ENCODE results near the gene IL12RB1. TPM values are rescaled to one million over a fixed set of nuclear protein-coding genes. Genes with fewer than 3 reads are reported as not detected.

Gene IL12RB1
- total RNA-seq (ENCODE audit: insufficient read depth, low replicate concordance) = 0.72 TPM

DNA sequence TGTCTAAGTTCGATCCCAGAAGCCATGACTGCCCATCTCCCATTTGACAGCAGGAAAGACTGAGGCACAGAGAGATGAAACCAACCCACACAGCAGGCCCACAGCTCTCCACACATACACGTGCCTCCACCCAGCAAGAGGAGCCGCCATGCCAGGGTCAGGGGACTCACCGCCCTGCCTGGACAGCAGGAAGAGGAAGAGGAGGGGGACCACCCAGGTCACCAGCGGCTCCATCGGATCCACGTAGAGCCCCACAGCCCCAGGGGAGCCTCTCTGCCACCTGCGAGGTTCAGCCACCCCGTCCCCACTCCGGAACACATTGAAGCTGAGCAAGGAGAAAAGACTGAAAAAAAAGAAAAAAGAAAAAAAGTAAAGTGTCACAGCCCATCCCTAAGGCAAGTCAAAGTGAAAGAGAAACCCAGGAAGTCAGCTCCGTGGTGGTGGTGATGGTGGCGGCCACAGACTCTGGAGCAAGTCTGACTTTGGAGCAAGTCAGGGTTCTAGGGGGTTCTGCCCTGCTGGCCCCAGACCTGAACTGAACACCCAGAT is at the start of gene IL12RB1:
IL12RB1 (minus strand) TSS at position 345 of the 549 bp plus-strand sequence; CDS start at position 234, 111 bp downstream.
- DNase-seq (ENCODE audit: low spot score) = no peak

GRCh38 chr19:18135712-18136584 is 49.2 kb upstream of the IL12RB1 start:
- DNase-seq (ENCODE audit: low spot score) = no peak

GRCh38 chr19:18131841-18132596 is 45.3 kb upstream of the IL12RB1 start:
- DNase-seq (ENCODE audit: low spot score) = no peak

DNA sequence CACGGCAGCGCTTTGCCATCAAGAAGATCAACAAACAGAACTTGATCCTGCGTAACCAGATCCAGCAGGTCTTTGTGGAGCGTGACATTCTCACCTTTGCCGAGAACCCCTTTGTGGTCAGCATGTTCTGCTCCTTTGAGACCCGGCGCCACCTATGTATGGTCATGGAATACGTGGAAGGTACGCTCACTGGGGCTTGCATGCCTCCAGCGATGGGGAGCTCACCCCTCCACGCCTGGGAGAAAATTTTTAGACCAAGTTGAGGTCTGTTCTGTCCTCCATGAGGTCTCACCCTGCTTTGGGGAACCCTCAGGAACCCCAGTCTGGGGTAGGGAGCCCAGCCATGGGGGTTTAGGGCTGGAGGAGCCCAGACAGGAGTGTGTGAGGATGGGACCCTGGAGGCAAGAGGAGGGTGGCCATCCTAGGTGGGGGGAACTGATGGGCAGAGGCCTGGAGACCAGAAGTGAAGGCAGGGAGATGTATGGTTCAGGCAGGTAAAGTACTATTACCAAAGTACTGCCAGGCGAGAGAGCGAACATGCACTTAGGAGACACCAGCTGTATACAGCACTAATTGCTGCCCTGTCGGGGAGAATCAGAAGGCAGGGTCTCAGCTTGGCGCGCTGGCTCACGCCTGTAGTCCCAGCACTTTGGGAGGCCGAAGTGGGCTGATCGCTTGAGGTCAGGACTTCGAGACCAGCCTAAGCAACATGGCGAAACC is 43.9 kb upstream of the IL12RB1 start:
- DNase-seq (ENCODE audit: low spot score) = no peak

DNA sequence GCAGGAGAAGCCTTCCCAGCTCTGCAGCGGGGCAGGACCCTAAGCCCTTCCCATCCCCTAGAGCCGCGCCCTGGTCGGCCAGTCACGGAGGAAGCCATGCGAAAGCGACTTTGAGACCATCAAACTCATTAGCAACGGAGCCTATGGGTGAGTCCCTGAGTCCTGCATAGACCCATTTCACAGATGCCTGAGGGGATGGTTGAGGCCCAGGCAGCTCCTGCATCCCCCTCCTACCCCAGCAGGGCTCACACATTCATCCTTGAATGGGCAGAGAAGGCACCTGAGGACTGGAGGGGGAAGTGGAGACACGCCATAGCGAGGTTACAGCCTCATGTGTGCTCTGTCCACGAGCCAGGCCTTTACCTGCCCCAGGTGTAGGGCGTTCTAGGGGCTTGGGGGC is 42.1 kb upstream of the IL12RB1 start:
- DNase-seq (ENCODE audit: low spot score) = no peak

- DNase-seq (ENCODE audit: low spot score) = no peak
Measured at GRCh38 chr19:18128044-18128443, 41.3 kb upstream of the IL12RB1 start.

DNA sequence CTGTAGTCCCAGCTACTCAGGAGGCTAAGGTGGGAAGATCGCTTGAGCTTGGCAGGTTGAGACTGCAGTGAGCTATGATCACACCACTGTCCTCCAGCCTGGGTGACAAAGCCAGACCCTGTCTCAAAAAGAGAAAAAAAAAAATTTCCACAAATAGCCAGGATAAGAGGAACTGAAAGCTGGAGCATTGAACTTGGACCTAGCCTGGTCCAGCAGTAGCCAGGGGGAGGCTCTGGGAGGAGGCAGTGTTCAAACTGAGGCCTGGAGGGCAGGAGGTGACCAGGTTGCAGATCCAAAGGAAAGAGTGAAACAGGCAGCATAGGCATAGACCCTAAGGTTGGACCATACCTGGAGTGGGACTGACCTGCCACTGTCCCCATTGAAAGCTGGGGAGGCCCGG is 39.4 kb upstream of the IL12RB1 start:
- DNase-seq (ENCODE audit: low spot score) = no peak

DNA sequence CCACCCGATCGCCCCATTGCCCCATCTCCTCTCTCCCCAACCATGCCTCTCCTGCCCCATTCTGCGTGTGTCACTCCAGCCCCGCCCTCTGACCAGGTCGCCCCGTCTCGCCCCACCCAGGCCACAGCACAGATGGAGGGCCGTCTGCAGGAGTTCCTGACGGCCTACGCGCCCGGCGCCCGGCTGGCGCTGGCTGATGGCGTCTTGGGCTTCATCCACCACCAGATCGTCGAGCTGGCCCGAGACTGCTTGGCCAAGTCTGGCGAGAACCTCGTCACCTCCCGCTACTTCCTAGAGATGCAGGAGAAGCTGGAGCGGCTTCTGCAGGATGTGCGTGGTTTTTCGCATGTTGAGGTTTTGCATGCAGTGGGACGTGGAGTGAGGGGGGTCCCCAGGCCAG is 37.1 kb upstream of the IL12RB1 start:
- no peak for DNase-seq (ENCODE audit: low spot score)

- DNase-seq (ENCODE audit: low spot score) = no peak
Measured at GRCh38 chr19:18122860-18123795, 36.4 kb upstream of the IL12RB1 start.

DNA sequence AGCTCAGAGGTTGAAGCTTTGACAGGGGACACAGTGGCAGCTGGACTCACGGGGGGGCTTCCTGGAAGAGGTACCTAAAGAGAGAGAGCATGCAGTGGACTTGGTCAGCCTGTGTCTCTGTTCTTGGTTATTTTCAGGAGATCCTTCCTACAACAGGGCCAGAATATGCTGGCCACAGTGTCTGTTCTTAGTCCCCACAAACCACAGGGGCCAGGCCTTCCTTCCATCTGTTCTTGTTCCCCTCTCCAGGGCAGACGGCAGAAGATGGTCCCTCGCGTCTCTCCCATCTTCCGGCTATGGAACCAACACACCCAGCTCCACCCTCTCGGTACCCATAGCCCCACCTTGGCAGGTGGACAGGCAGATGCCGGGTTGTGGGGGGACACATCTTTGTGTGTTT is 35.7 kb upstream of the IL12RB1 start:
- DNase-seq (ENCODE audit: low spot score) = no peak

DNA sequence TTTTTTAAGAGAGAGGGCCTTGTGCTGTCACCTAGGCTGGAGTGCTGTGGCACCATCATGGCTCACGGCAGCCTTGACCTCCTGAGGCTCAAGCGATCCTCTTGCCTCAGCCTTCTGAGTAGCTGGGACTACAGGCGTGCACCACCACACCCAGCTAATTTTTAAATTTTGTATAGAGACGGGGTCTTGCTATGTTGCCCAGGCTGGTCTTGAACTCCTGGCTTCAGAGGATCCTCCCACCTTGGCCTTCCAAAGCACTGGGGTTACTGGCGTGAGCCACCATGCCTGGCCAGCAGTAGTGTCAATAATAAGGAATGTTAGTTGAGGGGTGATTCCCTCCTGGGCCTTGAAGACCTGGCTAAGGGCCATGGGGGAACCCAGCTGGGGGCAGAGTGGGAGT is 34.4 kb upstream of the IL12RB1 start:
- DNase-seq (ENCODE audit: low spot score) = no peak

- no peak for DNase-seq (ENCODE audit: low spot score)
Measured at GRCh38 chr19:18120127-18120526, 33.4 kb upstream of the IL12RB1 start.

DNA sequence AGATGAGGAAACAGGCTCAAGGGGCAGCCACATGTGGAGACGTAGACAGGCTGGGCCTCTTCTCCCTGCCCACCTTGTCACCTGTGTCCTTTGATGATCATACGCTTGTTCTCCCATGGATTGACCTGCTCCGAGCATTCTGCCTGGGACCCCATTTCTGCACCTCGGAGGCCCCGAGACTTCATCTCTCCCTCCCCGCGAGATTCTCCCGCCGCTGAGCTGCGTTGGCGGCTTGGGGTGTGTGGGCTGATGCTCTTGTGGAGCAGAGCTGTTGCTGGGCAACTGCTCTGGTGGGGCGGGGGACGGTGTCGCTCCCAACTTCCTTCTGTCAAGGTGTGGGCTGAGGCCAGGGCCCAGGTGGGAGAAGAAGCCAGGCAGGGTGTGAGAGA is 33.0 kb upstream of the IL12RB1 start:
- DNase-seq (ENCODE audit: low spot score) = no peak

DNA sequence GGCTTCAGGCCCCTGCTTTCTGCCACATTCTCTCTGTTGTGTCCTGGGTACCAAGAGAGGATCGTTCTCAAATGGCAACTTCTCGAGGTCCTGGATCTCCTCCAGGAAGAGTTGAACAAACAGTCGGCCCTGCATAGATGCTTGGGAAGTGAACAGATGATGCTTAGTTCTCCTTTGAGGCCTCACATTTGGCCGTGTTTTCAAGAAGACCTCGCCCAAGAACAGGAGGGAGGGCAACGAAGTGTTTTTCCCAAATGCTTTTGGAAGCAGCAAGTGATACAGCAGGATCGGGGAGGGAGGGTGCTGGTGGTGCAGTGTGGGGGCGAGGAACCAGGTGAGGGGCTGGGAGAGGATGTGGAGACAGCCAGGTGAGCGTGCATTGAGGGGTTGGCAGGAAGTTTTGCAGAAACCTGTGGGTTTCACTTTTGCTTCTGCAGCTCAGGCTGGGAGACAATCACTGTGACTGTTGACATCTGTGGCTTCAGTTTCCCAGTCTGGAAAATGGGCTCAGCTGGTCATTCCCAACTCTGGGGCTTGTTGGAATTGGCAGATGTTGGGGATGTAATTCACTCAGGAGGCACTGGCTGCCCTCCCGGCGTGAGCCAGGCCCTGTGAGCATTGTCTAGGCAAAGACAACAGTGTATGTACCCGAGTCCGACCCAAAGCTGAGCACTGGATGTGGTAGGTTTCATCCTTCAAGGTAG is 32.4 kb upstream of the IL12RB1 start:
- peak; percentile 45 for DNase-seq (ENCODE audit: low spot score)

DNA sequence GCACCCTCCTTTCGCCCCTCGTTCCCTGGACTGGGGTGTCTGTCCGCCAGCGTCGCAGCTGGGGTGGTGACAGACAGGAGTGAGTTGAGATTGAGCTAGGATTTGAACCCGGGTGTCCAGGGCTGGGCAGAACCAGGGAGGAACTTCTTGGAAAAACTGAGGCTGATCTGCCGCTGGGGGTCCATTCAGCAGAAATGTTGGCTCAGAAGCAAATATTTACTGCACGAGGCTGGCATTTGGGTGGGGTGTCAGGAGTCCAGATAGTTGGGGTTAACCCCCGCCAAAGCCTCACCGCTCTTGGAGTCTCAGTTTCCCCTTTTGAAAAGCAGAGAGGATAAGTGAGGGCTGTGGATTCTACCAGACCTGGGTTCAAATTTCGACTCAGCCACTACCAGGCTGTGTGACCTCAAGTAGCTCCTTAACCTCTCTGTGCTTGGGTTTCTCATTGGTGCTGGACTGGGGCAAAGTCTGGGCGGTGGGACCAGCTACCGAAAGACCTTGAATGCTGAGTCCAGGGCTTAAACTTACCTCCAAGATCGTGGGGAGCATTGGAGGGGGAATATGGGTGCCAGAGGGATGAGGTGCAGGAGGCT is 31.8 kb upstream of the IL12RB1 start:
- no peak for DNase-seq (ENCODE audit: low spot score)

GRCh38 chr19:18117692-18118378 is 31.1 kb upstream of the IL12RB1 start:
- peak; percentile 89 for DNase-seq (ENCODE audit: low spot score)

GRCh38 chr19:18117364-18117691 is 30.6 kb upstream of the IL12RB1 start:
- DNase-seq (ENCODE audit: low spot score) = no peak

- DNase-seq (ENCODE audit: low spot score) = no peak
Measured at GRCh38 chr19:18114483-18114882, 27.7 kb upstream of the IL12RB1 start.

GRCh38 chr19:18113827-18114226 is 27.1 kb upstream of the IL12RB1 start:
- no peak for DNase-seq (ENCODE audit: low spot score)
